Stimulated activated CD4-positive, alpha-beta T cell treated with anti-CD3 and anti-CD28 coated beads, TNF-alpha, amount 100 ng/mL, for 48 hours (primary cell): Measurements from ENCODE around the gene OPRL1.

Experiments used
- DNase-seq, 3 donors: peaks; one replicate each; pipeline ENCODE4 v3.0.0-alpha.2; 2020; ENCODE audit warnings: low read depth in 3 of 3

Gene OPRL1

GRCh38 chr20:64102647-64103354 lies 22.9 kb downstream of the OPRL1 start:
- DNase-seq, result no peak

GRCh38 chr20:64103871-64104666 lies 24.2 kb downstream of the OPRL1 start:
- DNase-seq, result no peak

DNA sequence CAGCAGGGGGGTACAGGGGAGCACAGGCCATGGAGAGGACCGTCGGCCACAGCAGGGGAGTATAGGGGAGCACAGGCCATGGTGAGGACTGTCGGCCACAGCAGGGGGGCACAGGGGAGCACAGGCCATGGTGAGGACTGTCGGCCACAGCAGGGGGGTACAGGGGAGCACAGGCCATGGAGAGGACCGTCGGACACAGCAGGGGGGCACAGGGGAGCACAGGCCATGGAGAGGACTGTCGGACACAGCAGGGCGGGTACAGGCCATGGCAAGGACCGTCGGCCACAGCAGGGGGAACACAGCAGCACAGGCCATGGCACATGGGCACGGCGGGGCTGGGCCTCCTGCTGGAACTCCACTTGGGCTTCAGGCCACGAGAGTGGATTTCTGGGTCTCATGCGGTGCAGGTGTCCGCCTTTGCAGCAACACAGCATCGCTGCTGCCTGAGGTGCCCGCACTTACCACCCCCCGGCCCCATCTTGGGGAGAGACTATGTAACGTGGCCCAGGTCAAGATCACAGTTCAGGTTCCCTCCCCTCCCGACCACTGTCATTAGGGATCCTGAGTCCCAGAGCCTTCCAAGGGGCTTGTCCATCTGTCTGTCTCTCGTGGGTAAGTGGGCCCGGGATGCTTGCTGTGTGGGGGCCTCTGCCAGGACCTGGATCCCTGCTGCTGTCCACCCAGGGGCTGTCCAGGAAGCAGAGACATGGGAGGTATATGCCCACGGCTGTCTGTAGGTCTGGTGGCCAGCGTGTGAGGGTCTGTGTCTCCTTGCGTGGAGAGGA lies 25.0 kb downstream of the OPRL1 start:
- no peak for DNase-seq

DNA sequence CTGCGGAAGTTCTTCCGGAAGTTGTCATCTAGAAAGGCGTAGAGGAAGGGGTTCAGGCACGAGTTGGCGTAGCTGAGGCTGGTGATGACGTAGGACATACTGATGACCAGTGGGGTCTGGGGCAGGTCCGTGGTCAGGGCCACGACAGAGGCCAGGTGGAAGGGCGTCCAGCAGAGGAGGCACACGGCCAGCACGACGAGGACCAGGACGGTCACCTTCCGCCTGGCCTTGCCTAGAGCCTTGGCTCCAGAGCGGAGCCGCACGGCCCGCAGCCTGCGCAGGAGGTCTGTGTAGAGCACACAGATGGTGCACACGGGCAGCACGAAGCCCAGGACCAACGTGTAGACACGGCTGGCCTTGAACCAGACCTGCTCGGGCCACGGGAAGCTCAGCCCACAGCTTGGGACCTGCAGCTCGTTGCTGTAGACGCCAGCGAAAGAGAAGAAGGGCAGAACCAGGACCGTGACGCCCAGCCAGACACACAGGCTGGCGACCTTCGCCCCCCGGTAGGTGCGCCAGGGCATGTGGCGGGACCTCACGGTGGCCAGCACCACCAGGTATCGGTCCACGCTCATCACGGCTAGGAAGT lies 26.1 kb downstream of the OPRL1 start:
- DNase-seq, result no peak

- no peak for DNase-seq
These were observed 26.6 kb downstream of the OPRL1 start for GRCh38 chr20:64106435-64106961.

GRCh38 chr20:64106981-64107735 lies 27.3 kb downstream of the OPRL1 start, which contains the start of gene NPBWR2:
Gene NPBWR2 (minus strand): TSS chr20:64107565. CDS start chr20:64106831, 734 bp downstream.
- no peak for DNase-seq

GRCh38 chr20:64107736-64108457 lies 28.0 kb downstream of the OPRL1 start:
- DNase-seq, result no peak

- DNase-seq, result no peak
These were observed 29.1 kb downstream of the OPRL1 start for GRCh38 chr20:64108731-64109681.

DNA sequence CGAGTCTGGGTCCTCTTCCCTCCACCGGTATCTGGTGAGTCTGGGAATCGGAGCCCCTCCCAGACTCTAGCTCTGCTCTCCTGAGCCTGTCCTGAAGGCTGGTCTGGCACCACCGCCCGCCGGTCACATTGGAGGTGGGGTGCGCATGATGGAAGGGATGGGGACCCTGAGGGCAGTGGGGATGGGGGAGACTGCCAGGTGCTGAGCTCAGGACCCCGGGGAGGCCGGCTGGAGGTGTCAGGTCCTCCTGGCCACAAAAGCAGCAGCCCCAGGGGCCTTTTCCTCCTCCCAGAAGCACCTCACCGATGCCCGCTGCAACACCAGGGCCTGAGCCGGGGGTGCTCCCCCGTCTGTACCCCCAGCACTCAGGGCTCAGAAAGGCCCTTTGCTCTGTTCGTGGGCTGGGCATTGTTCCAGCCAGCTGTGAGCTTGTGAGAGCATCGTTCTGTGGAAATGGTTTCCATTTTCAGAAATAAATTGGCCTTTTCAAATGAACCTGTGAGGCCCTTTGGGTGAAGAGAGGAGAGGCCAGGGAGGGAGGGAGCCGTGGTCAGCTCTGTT lies 30.0 kb downstream of the OPRL1 start:
- no peak for DNase-seq

DNA sequence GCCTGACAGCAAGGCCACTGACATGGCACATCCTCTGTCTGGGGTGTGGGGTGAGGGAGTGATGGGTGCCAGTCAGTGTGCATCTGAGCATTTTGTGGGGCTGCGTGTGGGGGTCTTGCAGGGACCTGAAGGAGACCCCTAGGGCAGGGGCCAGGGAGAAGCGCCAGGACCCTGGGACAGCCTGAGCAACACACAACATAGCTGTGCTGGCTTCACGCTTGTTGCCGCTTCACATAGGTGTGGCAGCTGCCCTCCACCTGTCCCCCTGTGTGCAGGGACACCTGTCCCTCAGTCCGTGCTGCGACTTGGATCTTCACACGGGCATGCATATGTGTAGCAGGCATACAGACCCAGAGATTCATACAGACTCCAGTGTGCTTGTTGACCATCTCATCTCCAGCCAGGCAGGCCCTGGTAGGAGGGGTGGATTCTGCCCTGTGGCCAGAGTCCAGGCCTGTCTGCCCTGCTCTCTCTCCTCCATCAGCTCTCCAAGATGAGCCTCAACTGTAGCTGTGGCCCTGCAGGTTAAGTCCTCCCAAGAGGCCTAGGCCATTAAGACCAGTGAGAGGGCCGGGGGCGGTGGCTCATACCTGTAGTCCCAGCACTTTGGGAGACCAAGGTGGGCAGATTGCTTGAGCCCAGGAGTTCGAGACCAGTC lies 30.7 kb downstream of the OPRL1 start:
- no peak for DNase-seq

DNA sequence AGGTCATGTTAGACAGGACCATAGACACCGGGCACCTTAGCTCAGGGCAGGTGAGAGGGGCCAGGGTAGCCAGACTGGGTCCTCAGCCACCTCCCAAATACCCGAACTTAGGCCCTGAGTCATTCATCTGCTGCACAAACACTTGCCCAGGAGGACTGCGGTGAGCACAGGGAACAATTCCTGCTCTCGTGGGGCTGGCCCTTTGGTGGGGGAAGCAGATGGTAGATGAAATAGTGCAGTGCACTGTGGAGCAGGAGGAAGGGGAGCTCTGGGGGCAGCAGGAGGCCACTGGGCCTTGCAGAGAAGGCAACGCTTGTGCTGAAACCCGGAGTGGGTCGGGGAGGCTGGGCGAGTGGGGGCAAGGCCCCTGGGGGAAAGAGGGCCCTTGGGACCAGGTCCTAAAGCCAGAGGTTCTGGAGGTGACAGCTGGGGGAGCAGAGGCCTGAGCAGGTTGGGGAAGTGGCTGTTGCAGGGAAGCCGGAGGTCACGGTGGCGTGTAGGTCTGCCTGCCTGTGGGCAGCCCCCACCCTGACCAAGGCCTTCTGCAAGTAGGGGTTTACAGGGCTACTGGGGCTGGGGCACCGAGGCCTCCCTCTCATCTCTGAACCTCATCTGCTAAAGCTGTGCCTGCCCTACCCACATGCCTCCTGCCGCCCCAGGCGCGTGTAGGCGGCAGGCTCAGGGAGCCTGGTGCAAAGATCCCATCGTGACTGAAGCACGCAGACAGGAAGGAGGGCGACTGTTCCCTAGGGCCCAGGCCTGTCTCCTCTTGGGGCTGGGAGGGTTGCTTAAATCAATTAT lies 32.2 kb downstream of the OPRL1 start:
- no peak for DNase-seq

DNA sequence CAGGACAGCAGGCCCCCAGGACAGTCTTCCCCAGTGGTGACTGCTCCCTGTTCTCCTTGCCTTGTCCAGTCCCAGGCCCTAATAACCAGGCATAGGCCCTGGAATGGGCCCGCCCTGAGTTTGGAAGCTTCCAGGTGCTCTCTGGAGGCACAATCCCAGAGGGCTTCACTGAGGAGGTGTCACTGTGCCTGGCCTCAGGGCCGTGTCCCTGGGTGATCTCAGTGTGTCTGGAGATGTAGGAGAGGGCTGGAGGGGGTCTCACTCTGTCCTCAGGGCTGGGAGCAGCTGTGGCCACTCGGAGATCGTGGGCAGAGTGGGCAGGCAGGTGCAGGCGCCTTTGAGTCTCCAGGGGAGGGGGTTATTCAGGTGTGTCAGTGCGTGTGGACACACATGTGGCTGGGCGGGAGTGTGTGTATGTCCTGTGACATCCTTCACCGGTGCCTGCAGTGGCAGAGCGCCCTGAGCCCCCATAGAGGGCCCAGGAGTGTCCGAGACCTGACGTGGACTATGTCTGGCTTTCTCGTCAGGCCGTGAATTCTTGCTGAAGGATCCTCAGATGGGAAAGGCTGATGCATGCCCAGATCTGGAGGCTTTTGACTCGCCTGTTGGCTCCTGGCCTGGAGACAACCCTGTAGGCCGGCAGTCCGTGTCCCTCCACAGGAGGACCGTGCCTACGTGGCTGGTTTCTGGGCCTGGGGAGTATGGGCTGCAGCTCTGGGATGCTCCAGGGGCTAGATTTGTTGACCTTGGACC lies 33.0 kb downstream of the OPRL1 start:
- no peak for DNase-seq

DNA sequence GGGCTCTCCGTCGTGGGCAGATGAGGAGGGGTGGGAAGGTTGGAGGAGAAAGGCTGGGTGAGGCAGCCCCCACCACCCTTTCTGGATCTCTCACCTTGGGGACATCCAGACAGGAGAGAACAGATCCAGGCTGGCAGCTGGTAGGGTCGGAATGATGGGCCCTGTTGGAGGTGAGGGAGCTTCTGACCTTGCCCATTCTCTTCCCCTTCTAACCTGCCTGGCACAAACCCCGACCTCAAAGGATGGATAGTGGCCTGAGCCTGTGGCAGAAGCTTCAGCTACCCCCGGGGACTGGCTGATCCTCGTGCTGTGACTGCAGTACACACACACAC lies 33.5 kb downstream of the OPRL1 start:
- no peak for DNase-seq

- DNase-seq, result no peak
These were observed 34.0 kb downstream of the OPRL1 start for GRCh38 chr20:64113796-64114355.

- DNase-seq, result no peak
These were observed 34.6 kb downstream of the OPRL1 start for GRCh38 chr20:64114356-64114971.
